ENCODE data around the gene ATP9A.

ATP9A gene

DNA sequence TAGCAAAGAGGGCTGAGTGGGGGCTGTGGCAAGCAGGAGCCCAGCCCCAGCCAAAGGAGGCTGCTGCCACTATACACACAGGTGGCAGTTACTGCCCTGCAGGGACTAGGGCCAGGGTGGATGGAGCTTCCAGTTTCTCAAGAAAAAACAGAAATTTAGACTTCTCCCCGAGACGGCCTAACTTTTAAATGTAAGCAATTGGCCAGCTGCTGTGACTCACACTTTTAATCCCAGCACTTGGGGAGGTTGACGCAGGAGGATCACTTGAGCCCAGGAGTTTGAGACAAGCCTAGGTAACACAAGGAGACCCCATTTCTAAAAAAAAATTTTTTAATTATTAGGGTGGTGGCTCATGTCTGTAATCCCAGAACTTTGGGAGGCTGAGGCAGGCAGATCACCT lies 127.4 kb downstream of the ATP9A start:
- no peaks in the 10 kb centered on the region for H3K9me3 ChIP-seq (ENCODE audit: control insufficient read depth, low read length)
- H3K27me3 ChIP-seq (ENCODE audit: control insufficient read depth, insufficient read depth, low read length), result no peaks in the 10 kb centered on the region
- no peak overlapping the region for H3K27ac ChIP-seq
- no peak overlapping the region for H3K9ac ChIP-seq
- H3K79me2 ChIP-seq, result no peaks in the 10 kb centered on the region
- no peak overlapping the region for H3K4me2 ChIP-seq (ENCODE audit: low read length)
- H3K4me3 ChIP-seq (ENCODE audit: low read depth, low read length), result no peak overlapping the region
- H2AFZ ChIP-seq, result no peak overlapping the region
- TF ChIP-seq, protein P1, sequence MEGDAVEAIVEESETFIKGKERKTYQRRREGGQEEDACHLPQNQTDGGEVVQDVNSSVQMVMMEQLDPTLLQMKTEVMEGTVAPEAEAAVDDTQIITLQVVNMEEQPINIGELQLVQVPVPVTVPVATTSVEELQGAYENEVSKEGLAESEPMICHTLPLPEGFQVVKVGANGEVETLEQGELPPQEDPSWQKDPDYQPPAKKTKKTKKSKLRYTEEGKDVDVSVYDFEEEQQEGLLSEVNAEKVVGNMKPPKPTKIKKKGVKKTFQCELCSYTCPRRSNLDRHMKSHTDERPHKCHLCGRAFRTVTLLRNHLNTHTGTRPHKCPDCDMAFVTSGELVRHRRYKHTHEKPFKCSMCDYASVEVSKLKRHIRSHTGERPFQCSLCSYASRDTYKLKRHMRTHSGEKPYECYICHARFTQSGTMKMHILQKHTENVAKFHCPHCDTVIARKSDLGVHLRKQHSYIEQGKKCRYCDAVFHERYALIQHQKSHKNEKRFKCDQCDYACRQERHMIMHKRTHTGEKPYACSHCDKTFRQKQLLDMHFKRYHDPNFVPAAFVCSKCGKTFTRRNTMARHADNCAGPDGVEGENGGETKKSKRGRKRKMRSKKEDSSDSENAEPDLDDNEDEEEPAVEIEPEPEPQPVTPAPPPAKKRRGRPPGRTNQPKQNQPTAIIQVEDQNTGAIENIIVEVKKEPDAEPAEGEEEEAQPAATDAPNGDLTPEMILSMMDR (IDR thresholded peaks at IDR 0.05), result no peak
- no peaks in the 10 kb centered on the region for H3K4me1 ChIP-seq
- no peaks in the 10 kb centered on the region for H3K36me3 ChIP-seq (ENCODE audit: control insufficient read depth, insufficient read depth, low read length)

GRCh38 chr20:51639206-51639832 lies 128.9 kb downstream of the ATP9A start:
- Histone ChIP-seq H3K4me3 (ENCODE audit: low read depth, low read length) (no peak overlapping the region), H3K9ac (no peak overlapping the region), H3K4me2 (ENCODE audit: low read length) (no peak overlapping the region), H3K27me3 (ENCODE audit: control insufficient read depth, insufficient read depth, low read length) (no peaks in the 10 kb centered on the region), H2AFZ (no peak overlapping the region), H3K4me1 (no peaks in the 10 kb centered on the region), H3K36me3 (ENCODE audit: control insufficient read depth, insufficient read depth, low read length) (no peaks in the 10 kb centered on the region), H3K27ac (no peak overlapping the region), H3K79me2 (no peaks in the 10 kb centered on the region), H3K9me3 (ENCODE audit: control insufficient read depth, low read length) (no peaks in the 10 kb centered on the region)
- TF ChIP-seq, protein P1 (IDR thresholded peaks at IDR 0.05), result peak; percentile 70

DNA sequence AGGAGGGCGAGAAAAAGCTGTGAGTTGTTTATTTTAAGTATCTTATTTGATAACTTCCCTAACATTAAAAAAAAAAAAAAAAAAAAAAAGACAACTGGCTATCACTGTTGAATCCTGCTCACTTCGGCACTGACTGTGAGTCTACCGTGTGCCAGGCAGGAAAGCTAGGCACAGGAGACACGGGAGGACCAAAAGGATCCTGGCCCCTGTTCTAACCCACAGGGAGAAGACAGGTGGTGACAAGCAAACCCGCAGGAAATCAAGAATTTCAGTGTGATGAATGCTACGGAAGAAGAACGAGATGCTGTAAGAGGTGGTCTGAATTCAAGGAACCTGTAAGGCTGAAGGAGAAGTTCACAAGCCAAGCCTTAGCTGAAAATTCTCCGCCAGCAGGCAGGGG lies 130.9 kb downstream of the ATP9A start:
- no peaks in the 10 kb centered on the region for H3K9me3 ChIP-seq (ENCODE audit: control insufficient read depth, low read length)
- H3K27ac ChIP-seq, result no peak overlapping the region
- H3K9ac ChIP-seq, result no peak overlapping the region
- TF ChIP-seq, protein P1 (IDR thresholded peaks at IDR 0.05), result no peak
- H3K79me2 ChIP-seq, result no peaks in the 10 kb centered on the region
- no peaks in the 10 kb centered on the region for H3K27me3 ChIP-seq (ENCODE audit: control insufficient read depth, insufficient read depth, low read length)
- H2AFZ ChIP-seq, result no peak overlapping the region
- H3K4me1 ChIP-seq, result no peaks in the 10 kb centered on the region
- no peak overlapping the region for H3K4me2 ChIP-seq (ENCODE audit: low read length)
- H3K4me3 ChIP-seq (ENCODE audit: low read depth, low read length), result no peak overlapping the region
- H3K36me3 ChIP-seq (ENCODE audit: control insufficient read depth, insufficient read depth, low read length), result no peaks in the 10 kb centered on the region

GRCh38 chr20:51636123-51636522 lies 132.1 kb downstream of the ATP9A start:
- no peak overlapping the region for H3K4me2 ChIP-seq (ENCODE audit: low read length)
- no peak overlapping the region for H3K9ac ChIP-seq

More at GRCh38 chr20:51636123-51636522, 132.1 kb downstream of the ATP9A start:
- Histone ChIP-seq H3K9me3 (ENCODE audit: control insufficient read depth, low read length) (no peaks in the 10 kb centered on the region), H3K4me1 (peaks cover 7% of the 10 kb centered on the region), H3K27me3 (ENCODE audit: control insufficient read depth, insufficient read depth, low read length) (no peaks in the 10 kb centered on the region), H2AFZ (no peak overlapping the region), H3K36me3 (ENCODE audit: control insufficient read depth, insufficient read depth, low read length) (no peaks in the 10 kb centered on the region), H3K27ac (no peak overlapping the region), H3K4me3 (ENCODE audit: low read depth, low read length) (no peak overlapping the region), H3K79me2 (no peaks in the 10 kb centered on the region)
- TF ChIP-seq, protein P1 (IDR thresholded peaks at IDR 0.05), result no peak

Measured in parathyroid adenoma (tissue), 2 donors.